DND-41 (cell line): ENCODE measurements around the gene CEP350.

Experiments
- EZH2 ChIP-seq: IDR thresholded peaks from 3 replicates; pipeline ENCODE4 v1.6.1; 2012; ENCODE audit warnings: borderline replicate concordance, low read depth, mild to moderate bottlenecking, moderate library complexity, low read length, inconsistent platforms; ENCODE audit not compliant: severe bottlenecking
- TF ChIP-seq, protein P1 (sequence below): IDR thresholded peaks from 2 replicates; pipeline ENCODE4 v1.5.1; 2012; ENCODE audit warnings: borderline replicate concordance, low read length, moderate library complexity, mild to moderate bottlenecking; ENCODE audit not compliant: poor library complexity, severe bottlenecking; ENCODE audit errors: extremely low read depth

DNA sequence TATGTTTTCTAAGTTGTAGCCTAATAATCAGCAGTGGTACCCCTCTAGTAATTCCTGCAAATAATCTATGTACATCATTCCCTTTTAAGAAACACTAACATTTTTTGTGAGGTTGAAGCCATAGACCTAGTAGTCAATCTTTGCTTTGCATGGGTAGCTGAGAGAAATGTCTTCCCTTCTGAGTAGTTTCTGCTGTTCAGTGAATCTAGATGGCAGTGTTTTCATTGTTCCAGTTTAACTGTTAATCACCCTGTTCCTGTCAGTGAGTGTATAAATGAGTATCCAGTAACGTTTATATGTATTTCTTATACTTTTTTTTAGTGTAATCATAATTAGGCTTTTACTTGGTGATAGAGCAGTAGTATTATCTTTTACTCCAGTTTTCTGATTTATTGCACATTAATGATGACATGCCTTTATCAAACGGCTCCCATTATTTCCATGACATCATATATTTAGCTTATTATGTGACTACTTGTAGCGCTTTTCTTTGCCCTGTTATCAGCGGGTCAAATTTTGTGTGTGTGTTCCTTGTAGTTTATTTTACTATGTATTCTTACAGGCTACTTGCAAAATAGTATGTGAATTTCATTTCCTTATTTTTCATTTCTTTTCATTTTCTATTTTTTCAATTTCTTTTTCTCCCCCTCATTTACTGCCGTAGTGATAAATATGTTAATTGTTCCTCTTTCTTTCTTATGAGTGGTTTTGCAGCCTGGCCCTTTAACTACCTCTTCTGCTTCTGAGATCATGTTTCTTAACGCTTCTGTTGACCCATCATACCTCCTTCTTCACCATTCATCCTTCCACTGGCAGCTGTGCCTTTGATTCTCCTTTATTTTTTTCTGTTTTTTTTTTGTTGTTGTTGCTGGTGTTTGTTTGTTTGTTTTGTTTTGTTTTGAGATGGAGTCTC, 18.8 kb downstream of the CEP350 start:
- TF ChIP-seq, protein P1, sequence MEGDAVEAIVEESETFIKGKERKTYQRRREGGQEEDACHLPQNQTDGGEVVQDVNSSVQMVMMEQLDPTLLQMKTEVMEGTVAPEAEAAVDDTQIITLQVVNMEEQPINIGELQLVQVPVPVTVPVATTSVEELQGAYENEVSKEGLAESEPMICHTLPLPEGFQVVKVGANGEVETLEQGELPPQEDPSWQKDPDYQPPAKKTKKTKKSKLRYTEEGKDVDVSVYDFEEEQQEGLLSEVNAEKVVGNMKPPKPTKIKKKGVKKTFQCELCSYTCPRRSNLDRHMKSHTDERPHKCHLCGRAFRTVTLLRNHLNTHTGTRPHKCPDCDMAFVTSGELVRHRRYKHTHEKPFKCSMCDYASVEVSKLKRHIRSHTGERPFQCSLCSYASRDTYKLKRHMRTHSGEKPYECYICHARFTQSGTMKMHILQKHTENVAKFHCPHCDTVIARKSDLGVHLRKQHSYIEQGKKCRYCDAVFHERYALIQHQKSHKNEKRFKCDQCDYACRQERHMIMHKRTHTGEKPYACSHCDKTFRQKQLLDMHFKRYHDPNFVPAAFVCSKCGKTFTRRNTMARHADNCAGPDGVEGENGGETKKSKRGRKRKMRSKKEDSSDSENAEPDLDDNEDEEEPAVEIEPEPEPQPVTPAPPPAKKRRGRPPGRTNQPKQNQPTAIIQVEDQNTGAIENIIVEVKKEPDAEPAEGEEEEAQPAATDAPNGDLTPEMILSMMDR: no peak
- TF ChIP-seq EZH2: no peak
